ENCODE data around the gene PPFIA3.

DNA sequence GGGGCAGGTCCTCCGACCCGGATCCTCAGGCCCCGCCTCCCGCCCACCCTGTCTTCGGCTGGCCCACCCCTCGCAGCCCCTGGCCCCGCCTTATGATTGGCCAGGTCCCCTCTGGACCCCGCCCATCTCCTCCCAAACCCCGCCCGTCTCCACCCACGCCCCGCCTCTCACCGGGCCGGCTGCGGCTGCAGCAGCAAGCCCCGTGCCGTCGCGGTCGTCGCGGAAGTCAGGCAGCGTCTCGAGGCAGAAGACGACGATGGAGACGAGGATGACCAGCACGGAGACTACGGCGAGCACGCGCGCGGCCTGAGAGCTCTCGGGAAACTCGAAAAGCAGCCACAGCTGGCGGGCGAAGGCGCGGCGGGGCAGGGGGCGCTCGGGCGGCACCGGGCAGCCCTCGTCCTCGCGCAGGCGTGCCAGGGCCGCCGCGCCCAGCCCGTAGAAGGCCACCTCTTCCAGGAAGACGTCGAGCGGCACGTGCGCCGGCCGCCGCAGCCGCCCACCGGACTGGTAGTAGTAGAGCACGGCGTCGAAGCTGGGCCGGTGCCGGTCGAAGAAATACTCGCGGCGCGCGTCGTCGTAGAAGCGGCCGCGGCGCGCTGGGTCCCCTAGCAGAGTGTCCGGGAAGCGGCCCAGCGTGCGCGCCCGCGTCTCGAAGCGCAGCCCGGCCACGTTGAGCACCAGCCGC, 47.3 kb upstream of the PPFIA3 start:
- TF ChIP-seq EP300 (IDR thresholded peaks at IDR 0.05): no peak
- TF ChIP-seq, protein P1, sequence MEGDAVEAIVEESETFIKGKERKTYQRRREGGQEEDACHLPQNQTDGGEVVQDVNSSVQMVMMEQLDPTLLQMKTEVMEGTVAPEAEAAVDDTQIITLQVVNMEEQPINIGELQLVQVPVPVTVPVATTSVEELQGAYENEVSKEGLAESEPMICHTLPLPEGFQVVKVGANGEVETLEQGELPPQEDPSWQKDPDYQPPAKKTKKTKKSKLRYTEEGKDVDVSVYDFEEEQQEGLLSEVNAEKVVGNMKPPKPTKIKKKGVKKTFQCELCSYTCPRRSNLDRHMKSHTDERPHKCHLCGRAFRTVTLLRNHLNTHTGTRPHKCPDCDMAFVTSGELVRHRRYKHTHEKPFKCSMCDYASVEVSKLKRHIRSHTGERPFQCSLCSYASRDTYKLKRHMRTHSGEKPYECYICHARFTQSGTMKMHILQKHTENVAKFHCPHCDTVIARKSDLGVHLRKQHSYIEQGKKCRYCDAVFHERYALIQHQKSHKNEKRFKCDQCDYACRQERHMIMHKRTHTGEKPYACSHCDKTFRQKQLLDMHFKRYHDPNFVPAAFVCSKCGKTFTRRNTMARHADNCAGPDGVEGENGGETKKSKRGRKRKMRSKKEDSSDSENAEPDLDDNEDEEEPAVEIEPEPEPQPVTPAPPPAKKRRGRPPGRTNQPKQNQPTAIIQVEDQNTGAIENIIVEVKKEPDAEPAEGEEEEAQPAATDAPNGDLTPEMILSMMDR (IDR thresholded peaks at IDR 0.05): no peak
- no peak for TF ChIP-seq POLR2A (IDR thresholded peaks at IDR 0.05)

Data from tibial nerve (tissue), 4 donors.